ENCODE results near the gene DCDC2.
"Not testable (repeated sequence)": the region's sequence is repeated elsewhere in the genome, so short reads cannot be mapped to it uniquely, and the experiment has no call there.

The DCDC2 gene

GRCh38 chr6:24238700-24239099 is 119.2 kb downstream of the DCDC2 start:
- ChIA-PET CTCF (interaction anchor here (1.4 kb wide), 1 partner anchor 10 kb away, joined by 3 read pairs; no protein-coding TSS in a partner anchor), POLR2A (no interaction called here)
- no peak for TF ChIP-seq CTCF (IDR thresholded peaks at IDR 0.05; ENCODE audit: control extremely low read depth, extremely low read depth, low read depth, missing control alignments)

DNA sequence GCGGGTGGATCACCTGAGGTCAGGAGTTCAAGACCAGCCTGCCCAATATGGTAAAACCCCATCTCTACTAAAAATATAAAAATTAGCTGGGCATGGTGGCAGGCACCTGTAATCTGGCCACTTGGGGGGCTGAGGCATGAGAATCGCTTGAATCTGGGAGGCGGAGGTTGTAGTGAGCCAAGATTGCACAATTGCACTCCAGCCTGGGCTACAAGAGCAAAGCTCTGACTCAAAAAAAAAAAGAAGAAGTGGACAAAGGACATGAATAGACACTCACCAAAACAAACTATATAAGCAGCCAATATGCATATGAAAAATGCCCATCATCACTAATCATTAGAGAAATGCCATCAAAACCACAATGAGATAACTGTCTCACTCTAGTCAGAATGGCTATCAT is 121.1 kb downstream of the DCDC2 start:
- DNase-seq (ENCODE audit: extremely low spot score); POLR2A ChIA-PET: not testable (repeated sequence)
- CTCF ChIA-PET: interaction anchor here (1.3 kb wide), 1 partner anchor 21 kb away, joined by 3 read pairs; no protein-coding TSS in a partner anchor

More at GRCh38 chr6:24238700-24239099, 119.2 kb downstream of the DCDC2 start:
- DNase-seq (ENCODE audit: extremely low spot score): no peak

DNA sequence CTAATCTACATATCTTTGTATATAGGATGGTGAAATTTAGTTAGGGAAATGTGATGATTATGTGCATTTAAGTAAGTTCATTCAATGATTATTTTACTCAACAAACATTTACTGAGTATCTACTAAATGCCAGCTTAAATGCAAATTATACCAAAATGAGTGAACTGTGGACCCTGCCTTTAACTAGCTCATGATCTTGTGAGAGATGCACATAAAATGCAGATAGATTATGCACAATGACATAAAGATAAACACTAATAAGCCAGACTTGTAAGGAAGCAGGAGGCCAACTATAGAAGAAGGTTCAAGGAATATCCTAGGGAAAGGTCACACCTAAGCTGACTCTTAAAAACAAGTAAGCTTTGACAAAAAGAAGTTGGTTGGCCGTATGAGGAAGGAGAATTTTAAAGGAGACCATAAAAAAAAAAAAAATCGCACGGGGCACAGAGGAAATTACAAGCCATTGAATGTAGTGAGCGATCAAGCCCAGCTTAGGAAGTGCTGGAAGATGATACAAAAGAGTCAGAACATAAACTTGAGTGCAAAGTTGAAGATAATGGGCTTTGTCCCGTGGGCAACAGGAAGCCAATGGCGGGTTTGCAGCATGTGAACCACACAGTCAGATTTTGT is 123.9 kb downstream of the DCDC2 start:
- DNase-seq (ENCODE audit: extremely low spot score): no peak
- no peak for TF ChIP-seq CTCF (IDR thresholded peaks at IDR 0.05; ENCODE audit: control extremely low read depth, extremely low read depth, low read depth, missing control alignments)
- POLR2A ChIA-PET: no interaction called here
- CTCF ChIA-PET: interaction anchor here (1.0 to 1.9 kb wide), 3 partner anchors 12 to 29 kb away, joined by 3 to 8 read pairs (median 5); no protein-coding TSS in a partner anchor

- no peak for DNase-seq (ENCODE audit: extremely low spot score)
- ChIA-PET CTCF (interaction anchor here (0.9 to 1.8 kb wide), 2 partner anchors 10 to 17 kb away, joined by 3 to 4 read pairs; no protein-coding TSS in a partner anchor), POLR2A (no interaction called here)
- no peak for TF ChIP-seq CTCF (IDR thresholded peaks at IDR 0.05; ENCODE audit: control extremely low read depth, extremely low read depth, low read depth, missing control alignments)
These were observed 126.4 kb downstream of the DCDC2 start for GRCh38 chr6:24231438-24231977.

GRCh38 chr6:24229696-24230405 is 128.0 kb downstream of the DCDC2 start:
- POLR2A ChIA-PET: no interaction called here
- TF ChIP-seq CTCF (IDR thresholded peaks at IDR 0.05; ENCODE audit: control extremely low read depth, extremely low read depth, low read depth, missing control alignments): no peak
- CTCF ChIA-PET: interaction anchor here (1.8 kb wide), 1 partner anchor 19 kb away, joined by 4 read pairs; no protein-coding TSS in a partner anchor
- no peak for DNase-seq (ENCODE audit: extremely low spot score)

DNA sequence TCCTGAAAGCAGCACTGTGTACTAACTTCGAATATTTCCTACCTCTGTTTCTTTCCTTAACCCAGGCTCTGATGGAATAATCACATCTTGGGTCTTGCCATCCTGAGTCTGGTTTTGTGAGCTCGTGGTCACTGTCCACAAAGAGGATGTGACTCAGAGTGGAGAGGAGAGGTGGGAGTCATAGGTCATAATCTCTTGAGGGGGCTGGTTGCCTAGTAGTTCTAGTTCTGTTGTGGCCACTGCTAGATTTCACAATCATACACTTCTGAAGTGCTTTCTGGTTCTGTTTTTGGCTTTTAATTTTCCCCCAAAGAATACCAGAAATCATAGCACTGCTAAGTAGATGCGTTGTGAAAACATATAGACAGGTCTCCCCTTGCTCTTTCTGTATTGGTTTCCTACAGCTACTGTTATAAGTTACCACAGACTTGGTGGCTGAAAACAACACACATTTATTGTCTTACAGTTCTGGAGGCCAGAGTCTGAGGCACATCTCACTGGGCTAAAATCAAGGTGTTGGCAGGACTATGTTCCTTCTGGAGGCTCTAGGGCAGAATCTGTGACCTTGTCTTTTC is 129.1 kb downstream of the DCDC2 start:
- ChIA-PET CTCF (interaction anchor here (1.0 kb wide), 1 partner anchor 11 kb away, joined by 3 read pairs; no protein-coding TSS in a partner anchor), POLR2A (no interaction called here)
- no peak for TF ChIP-seq CTCF (IDR thresholded peaks at IDR 0.05; ENCODE audit: control extremely low read depth, extremely low read depth, low read depth, missing control alignments)
- DNase-seq (ENCODE audit: extremely low spot score): no peak

Data from GM10248 (cell line).